Hair follicular keratinocyte (primary cell): ENCODE results near the gene SCTR. TPM values are rescaled to one million over a fixed set of nuclear protein-coding genes. Genes with fewer than 3 reads are reported as not detected.

Experiments used
- total RNA-seq: library from RNA; depleted of rRNA; stranded (reverse); fragments of >200 nt; gene quantifications from 2 replicates; pipeline ENCODE4 v1.2.3, GENCODE V29; 2015

The SCTR gene
- not detected in 2 replicates for total RNA-seq

GRCh38 chr2:119523952-119524694 lies at the start of gene SCTR:
Gene SCTR (minus strand): TSS chr2:119524483. CDS start chr2:119524226, 257 bp downstream.

GRCh38 chr2:119544075-119544938 lies 20.0 kb upstream of the SCTR start, which contains the start of gene CFAP221:
Gene CFAP221 (plus strand): TSS chr2:119544449. CDS start chr2:119546132, 1,683 bp downstream.

GRCh38 chr2:119431155-119431975 lies 92.9 kb downstream of the SCTR start, which contains the start of gene TMEM37:
Gene TMEM37 (plus strand): TSS chr2:119431854. CDS start chr2:119431904, 50 bp downstream.

Other genes with a start within 250 kb of the SCTR start
- gene C2orf76, start 157.6 kb downstream of the SCTR start, total RNA-seq = 1.5 and 9.8 TPM in 2 replicates
- gene DBI, start 157.5 kb downstream of the SCTR start, total RNA-seq = 160 and 245 TPM in 2 replicates
- gene TMEM37, start 92.6 kb downstream of the SCTR start, total RNA-seq = 0.19 TPM in 1 of 2 replicates, not detected in the other
- gene CFAP221, start 20.0 kb upstream of the SCTR start, total RNA-seq = not detected in 2 replicates
- gene TMEM177, start 154.7 kb upstream of the SCTR start, total RNA-seq = 15.8 and 21.0 TPM in 2 replicates
- gene PTPN4, start 235.4 kb upstream of the SCTR start, total RNA-seq = 16.3 and 29.8 TPM in 2 replicates